HepG2 (cell line): ENCODE data around the gene ZNF548. TPM values are rescaled to one million over a fixed set of nuclear protein-coding genes. Genes with fewer than 3 reads are reported as not detected.
A peak's percentile ranks its signal among the peaks of the same experiment; 100 is the strongest.

Experiments
- ELF1 ChIP-seq: sonication (generic); formaldehyde crosslinking; IDR thresholded peaks from 2 replicates; pipeline ENCODE4 v1.4.0; 2020; ENCODE audit warnings: missing genetic modification reagents
- NR2F6 ChIP-seq, 2 experiments: IDR thresholded peaks; 2 replicates each; pipeline ENCODE4 v1.6.1; 2016; ENCODE audit warnings: antibody characterized with exemption in 1 of 2, mild to moderate bottlenecking in 1 of 2
- ZNF225 ChIP-seq: sonication (generic); formaldehyde crosslinking; IDR thresholded peaks from 2 replicates; pipeline ENCODE4 v1.4.0; 2020; ENCODE audit warnings: mild to moderate bottlenecking, missing genetic modification reagents
- polyA plus RNA-seq, 8 experiments: library from polyadenylated mRNA; depleted of rRNA in 3 of 8; stranded (reverse) in 7 of 8; unstranded in 1 of 8; fragments of >200 nt; fragmentation: Illumina TruSeq in 4 of 8; extraction: Trizol in 4 of 8; gene quantifications; 2 replicates each; pipeline versions ENCODE4 v1.2.1 to v1.2.3, GENCODE V29; 2011 to 2016; ENCODE audit warnings: low read depth in 4 of 8, missing spikeins in 1 of 8, mixed read lengths in 1 of 8; ENCODE audit not compliant: insufficient read depth in 1 of 8
- total RNA-seq, 5 experiments: library from RNA; depleted of rRNA; stranded (reverse); fragments of >200 nt; fragmentation: Illumina TruSeq; extraction: Trizol; gene quantifications; 2 replicates each; pipeline ENCODE4 v1.2.3, GENCODE V29; 2016; ENCODE audit warnings: low read depth in 1 of 5
- TF ChIP-seq, protein P1 (sequence below): sonication (generic); formaldehyde crosslinking; IDR thresholded peaks from 2 replicates; pipeline ENCODE4 v1.4.0; 2020; ENCODE audit warnings: missing genetic modification reagents
- TF ChIP-seq, protein P2 (sequence below), 2 experiments: sonication (generic) in 1 of 2; formaldehyde crosslinking in 1 of 2; IDR thresholded peaks; 2 replicates each; pipeline versions ENCODE4 v1.6.1 to v1.9.0; 2014 to 2022; ENCODE audit warnings: antibody characterized with exemption in 1 of 2, borderline replicate concordance in 1 of 2, inconsistent platforms in 1 of 2, low read depth in 1 of 2, missing genetic modification reagents in 1 of 2
- TF ChIP-seq, protein P3 (sequence below): IDR thresholded peaks from 2 replicates; pipeline ENCODE4 v1.6.1; 2016; ENCODE audit warnings: missing biosample characterization, missing genetic modification reagents, low read depth
- TF ChIP-seq, protein P4 (sequence below): IDR thresholded peaks from 2 replicates; pipeline ENCODE4 v1.4.0; 2020; ENCODE audit warnings: mild to moderate bottlenecking, missing genetic modification reagents
- TF ChIP-seq, protein P5 (sequence below): sonication (generic); formaldehyde crosslinking; IDR thresholded peaks from 2 replicates; pipeline ENCODE4 v1.5.1; 2020; ENCODE audit warnings: missing genetic modification reagents, mild to moderate bottlenecking, borderline replicate concordance

ZNF548 gene
- total and polyA plus RNA-seq, 2 of the 13 experiments (the other 11 are each of a cell fraction or from before 2014, with no cell fraction given): 19.6 to 24.9 TPM

DNA sequence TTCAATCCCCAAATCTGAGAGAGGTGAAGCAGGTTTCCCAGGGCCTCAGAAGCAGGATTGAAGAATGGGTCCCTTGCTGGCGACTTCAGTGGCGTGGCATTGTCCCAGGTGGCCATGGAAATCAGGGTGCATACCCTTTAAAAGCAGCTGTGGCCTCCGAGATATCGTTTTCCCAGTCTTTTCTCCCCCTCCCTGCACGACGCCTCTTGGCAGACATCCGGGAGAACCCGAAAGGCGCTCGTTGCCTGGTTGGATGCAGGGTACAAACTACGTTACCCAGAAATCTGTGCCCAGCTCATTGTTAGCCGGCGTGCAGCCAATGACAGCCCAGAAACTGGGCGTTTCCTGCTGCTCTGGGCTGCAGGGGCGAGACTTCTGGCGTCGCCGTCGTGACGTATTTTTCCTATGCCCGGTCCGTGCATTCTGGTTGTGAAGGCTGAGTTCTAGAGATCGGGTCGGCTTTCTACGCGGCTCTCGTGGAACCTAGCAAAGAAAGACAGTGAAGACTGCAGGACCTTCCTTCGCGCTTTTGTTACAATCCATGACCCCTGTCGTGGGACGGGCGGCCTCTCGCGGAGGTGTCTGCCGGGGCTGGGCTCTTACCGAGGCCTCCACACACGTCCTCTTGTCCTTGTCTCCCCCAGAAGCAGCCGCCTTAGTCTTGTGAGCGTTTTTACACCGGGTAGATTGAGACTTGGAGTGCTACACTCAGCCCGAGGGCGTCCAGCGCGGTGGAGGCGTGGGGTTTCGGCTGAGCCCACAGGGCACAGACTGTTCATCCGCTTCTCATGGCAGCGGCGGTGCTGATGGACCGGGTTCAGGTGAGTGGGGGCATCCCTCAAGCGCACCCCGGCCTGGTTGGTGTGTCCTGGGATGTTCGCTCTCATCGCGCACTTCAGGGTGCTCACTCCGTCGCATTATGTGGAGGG is 38.5 kb upstream of the ZNF548 start, which contains the start of gene ZNF304 (continued):
- TF ChIP-seq, protein P1, sequence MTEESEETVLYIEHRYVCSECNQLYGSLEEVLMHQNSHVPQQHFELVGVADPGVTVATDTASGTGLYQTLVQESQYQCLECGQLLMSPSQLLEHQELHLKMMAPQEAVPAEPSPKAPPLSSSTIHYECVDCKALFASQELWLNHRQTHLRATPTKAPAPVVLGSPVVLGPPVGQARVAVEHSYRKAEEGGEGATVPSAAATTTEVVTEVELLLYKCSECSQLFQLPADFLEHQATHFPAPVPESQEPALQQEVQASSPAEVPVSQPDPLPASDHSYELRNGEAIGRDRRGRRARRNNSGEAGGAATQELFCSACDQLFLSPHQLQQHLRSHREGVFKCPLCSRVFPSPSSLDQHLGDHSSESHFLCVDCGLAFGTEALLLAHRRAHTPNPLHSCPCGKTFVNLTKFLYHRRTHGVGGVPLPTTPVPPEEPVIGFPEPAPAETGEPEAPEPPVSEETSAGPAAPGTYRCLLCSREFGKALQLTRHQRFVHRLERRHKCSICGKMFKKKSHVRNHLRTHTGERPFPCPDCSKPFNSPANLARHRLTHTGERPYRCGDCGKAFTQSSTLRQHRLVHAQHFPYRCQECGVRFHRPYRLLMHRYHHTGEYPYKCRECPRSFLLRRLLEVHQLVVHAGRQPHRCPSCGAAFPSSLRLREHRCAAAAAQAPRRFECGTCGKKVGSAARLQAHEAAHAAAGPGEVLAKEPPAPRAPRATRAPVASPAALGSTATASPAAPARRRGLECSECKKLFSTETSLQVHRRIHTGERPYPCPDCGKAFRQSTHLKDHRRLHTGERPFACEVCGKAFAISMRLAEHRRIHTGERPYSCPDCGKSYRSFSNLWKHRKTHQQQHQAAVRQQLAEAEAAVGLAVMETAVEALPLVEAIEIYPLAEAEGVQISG (CRISPR knock-in tag): peak; percentile 91
- TF ChIP-seq ZNF225: no peak
- TF ChIP-seq ELF1 (CRISPR knock-in tag): peak; percentile 87
- TF ChIP-seq, protein P2, sequence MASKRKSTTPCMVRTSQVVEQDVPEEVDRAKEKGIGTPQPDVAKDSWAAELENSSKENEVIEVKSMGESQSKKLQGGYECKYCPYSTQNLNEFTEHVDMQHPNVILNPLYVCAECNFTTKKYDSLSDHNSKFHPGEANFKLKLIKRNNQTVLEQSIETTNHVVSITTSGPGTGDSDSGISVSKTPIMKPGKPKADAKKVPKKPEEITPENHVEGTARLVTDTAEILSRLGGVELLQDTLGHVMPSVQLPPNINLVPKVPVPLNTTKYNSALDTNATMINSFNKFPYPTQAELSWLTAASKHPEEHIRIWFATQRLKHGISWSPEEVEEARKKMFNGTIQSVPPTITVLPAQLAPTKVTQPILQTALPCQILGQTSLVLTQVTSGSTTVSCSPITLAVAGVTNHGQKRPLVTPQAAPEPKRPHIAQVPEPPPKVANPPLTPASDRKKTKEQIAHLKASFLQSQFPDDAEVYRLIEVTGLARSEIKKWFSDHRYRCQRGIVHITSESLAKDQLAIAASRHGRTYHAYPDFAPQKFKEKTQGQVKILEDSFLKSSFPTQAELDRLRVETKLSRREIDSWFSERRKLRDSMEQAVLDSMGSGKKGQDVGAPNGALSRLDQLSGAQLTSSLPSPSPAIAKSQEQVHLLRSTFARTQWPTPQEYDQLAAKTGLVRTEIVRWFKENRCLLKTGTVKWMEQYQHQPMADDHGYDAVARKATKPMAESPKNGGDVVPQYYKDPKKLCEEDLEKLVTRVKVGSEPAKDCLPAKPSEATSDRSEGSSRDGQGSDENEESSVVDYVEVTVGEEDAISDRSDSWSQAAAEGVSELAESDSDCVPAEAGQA (IDR thresholded peaks at IDR 0.05; ENCODE audit: low read depth): peak; percentile 82
- TF ChIP-seq, protein P2 (CRISPR knock-in tag; IDR thresholded peaks at IDR 0.05; ENCODE audit: borderline replicate concordance): no peak
- TF ChIP-seq, protein P3, sequence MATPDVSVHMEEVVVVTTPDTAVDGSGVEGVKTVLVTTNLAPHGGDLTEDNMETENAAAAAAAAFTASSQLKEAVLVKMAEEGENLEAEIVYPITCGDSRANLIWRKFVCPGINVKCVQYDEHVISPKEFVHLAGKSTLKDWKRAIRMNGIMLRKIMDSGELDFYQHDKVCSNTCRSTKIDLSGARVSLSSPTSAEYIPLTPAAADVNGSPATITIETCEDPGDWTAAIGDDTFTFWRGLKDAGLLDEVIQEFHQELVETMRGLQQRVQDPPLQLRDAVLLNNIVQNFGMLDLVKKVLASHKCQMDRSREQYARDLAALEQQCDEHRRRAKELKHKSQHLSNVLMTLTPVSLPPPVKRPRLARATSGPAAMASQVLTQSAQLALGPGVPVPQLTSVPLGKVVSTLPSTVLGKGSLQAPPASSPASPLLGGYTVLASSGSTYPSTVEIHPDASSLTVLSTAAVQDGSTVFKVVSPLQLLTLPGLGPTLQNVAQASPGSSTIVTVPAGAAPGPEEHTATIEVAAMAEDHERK: no peak; the same call in 1 of the 2 replicates
- TF ChIP-seq, protein P4, sequence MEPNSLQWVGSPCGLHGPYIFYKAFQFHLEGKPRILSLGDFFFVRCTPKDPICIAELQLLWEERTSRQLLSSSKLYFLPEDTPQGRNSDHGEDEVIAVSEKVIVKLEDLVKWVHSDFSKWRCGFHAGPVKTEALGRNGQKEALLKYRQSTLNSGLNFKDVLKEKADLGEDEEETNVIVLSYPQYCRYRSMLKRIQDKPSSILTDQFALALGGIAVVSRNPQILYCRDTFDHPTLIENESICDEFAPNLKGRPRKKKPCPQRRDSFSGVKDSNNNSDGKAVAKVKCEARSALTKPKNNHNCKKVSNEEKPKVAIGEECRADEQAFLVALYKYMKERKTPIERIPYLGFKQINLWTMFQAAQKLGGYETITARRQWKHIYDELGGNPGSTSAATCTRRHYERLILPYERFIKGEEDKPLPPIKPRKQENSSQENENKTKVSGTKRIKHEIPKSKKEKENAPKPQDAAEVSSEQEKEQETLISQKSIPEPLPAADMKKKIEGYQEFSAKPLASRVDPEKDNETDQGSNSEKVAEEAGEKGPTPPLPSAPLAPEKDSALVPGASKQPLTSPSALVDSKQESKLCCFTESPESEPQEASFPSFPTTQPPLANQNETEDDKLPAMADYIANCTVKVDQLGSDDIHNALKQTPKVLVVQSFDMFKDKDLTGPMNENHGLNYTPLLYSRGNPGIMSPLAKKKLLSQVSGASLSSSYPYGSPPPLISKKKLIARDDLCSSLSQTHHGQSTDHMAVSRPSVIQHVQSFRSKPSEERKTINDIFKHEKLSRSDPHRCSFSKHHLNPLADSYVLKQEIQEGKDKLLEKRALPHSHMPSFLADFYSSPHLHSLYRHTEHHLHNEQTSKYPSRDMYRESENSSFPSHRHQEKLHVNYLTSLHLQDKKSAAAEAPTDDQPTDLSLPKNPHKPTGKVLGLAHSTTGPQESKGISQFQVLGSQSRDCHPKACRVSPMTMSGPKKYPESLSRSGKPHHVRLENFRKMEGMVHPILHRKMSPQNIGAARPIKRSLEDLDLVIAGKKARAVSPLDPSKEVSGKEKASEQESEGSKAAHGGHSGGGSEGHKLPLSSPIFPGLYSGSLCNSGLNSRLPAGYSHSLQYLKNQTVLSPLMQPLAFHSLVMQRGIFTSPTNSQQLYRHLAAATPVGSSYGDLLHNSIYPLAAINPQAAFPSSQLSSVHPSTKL (CRISPR knock-in tag): 0 out of 2 replicates have a peak, but pooled peaks have one; percentile 22
- TF ChIP-seq NR2F6 (IDR thresholded peaks at IDR 0.05): no peak
- no peak for TF ChIP-seq NR2F6 (CRISPR knock-in tag; IDR thresholded peaks at IDR 0.05)
- TF ChIP-seq, protein P5, sequence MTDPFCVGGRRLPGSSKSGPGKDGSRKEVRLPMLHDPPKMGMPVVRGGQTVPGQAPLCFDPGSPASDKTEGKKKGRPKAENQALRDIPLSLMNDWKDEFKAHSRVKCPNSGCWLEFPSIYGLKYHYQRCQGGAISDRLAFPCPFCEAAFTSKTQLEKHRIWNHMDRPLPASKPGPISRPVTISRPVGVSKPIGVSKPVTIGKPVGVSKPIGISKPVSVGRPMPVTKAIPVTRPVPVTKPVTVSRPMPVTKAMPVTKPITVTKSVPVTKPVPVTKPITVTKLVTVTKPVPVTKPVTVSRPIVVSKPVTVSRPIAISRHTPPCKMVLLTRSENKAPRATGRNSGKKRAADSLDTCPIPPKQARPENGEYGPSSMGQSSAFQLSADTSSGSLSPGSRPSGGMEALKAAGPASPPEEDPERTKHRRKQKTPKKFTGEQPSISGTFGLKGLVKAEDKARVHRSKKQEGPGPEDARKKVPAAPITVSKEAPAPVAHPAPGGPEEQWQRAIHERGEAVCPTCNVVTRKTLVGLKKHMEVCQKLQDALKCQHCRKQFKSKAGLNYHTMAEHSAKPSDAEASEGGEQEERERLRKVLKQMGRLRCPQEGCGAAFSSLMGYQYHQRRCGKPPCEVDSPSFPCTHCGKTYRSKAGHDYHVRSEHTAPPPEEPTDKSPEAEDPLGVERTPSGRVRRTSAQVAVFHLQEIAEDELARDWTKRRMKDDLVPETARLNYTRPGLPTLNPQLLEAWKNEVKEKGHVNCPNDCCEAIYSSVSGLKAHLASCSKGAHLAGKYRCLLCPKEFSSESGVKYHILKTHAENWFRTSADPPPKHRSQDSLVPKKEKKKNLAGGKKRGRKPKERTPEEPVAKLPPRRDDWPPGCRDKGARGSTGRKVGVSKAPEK (CRISPR knock-in tag): no peak
